GM21723 (cell line): ENCODE measurements around the gene SELENOF.

Source experiments
- ATAC-seq: cut with Tn5 transposase; IDR thresholded peaks from one replicate; pipeline ENCODE4 v1.9.1; 2021; ENCODE audit warnings: mild to moderate bottlenecking, moderate library complexity; ENCODE audit not compliant: unreplicated experiment

The SELENOF gene

DNA sequence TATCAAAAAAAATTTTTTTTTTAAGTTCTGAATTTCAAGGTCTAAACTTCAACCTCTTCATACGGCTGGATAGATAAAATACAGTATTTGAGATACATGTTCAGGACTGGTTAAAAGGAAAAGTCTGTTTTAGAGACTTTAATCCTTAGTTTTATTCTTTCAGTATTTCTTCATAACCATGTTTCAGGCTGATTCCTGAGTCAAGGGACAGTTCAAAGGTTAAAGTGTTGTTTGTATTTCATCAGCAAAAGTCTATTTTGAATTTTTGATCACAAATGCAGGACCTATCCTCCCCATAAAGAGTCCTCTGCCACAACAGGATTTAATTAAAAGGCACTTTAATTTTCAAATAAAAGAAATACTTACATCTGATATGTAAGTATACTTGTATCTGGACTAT is 53.5 kb downstream of the SELENOF start:
- no peak for ATAC-seq

- no peak for ATAC-seq
Measured at GRCh38 chr1:86860020-86860419, 53.9 kb downstream of the SELENOF start.

DNA sequence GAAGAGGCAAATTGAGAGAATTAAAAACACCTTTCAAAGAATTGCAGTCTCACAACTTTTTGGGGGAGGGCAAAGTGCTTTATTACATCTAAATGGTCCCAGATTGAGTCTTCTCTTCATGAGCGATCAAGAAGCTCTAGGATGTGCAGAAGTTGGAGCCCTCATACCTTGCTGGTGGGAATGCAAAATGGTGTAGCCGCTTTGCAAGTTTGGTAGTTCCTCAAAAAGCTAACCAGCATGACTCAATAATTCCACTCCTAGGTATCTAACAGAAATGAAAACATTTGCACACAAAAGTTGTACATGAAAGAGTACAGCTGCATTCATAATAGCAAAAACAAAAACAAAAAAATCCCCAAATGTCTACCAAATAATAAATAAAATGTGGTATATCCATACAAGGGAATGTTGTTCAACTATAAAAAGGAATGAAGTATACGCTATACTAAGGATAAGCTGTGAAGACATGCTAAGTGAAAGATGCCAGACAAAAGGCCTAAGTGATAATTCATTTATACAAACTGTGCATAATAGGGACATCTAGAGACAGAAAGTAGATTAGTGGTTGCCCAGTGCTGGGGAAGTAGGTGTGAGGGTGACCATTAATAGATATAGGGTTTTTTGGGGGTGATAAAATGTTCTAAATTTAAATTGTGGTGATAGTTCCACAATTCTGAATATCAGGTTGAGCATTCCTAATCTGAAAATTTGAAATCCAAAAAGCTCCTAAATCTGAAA is 55.2 kb downstream of the SELENOF start:
- no peak for ATAC-seq

GRCh38 chr1:86856196-86856595 is 57.7 kb downstream of the SELENOF start:
- ATAC-seq = no peak

- no peak for ATAC-seq
Measured at GRCh38 chr1:86854352-86854751, 59.6 kb downstream of the SELENOF start.

DNA sequence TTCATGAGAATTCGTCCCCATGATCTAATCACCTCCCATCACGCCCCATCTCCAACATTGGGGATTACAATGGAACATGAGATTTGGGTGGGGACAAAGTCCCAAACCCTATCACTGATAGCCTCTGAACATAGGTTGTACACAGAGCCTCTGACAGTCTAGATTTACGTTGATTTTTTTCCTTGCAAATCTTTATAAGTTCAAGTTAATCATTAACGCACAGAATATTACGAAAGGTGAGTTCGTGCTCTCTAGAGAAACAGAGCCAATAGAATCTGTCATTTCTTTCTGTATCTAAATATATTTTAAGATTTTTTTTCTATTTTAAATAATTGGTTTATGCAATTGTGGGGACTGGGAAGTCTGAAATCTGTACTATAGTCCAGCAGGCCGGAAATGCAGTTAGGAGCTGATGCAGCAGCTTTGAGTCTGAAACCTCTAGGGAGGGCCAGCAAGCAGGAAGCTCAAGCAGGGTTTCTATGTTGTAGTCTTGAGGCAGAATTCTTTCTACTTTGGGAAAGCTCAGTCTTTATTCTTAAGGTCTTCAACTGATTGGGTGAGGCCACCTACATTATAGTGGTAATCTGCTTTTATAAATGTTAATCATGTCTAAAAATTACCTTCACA is 61.0 kb downstream of the SELENOF start:
- ATAC-seq = no peak

DNA sequence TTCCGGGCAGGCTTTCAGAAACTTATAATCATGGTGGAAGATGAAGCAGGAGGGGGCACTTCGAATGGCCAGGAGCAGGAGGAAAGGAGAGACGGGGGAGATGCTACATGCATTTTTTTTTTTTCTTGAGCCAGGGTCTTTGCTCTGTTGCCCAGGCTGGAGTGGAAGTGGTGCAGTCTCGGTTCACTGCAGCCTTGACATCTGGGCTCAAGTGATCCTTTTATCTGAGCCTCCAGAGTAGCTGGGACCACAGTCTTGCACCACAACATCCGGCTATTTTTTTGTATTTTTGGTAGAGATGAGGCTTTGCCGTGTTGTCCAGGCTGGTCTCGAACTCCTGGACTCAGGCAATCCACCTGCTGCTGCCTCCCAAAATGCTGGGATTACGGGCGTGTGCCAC is 61.6 kb downstream of the SELENOF start:
- no peak for ATAC-seq

DNA sequence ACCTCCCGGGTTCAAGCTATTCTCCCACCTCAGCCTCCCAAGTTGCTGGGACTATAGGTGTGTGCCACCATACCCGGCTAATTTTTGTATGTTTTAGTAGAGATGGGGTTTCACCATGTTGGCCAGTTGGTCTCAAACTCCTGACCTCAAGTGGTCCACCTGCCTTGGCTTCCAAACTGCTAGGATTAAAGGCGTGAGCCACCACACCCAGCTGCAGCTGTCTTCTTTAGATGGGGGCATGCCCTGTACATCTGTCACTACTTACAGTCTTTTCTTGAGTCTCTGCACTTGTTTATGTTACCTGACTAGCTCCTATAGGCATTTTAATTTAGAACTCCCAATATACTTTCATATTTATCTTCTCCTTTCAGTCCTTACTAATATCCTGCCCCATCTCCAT is 64.2 kb downstream of the SELENOF start:
- no peak for ATAC-seq

- ATAC-seq = no peak
Measured at GRCh38 chr1:86848654-86849053, 65.3 kb downstream of the SELENOF start.

GRCh38 chr1:86846164-86846647 is 67.7 kb downstream of the SELENOF start:
- ATAC-seq = no peak

- no peak for ATAC-seq
Measured at GRCh38 chr1:86845514-86845913, 68.4 kb downstream of the SELENOF start.

- ATAC-seq = no peak
Measured at GRCh38 chr1:86841116-86841515, 72.8 kb downstream of the SELENOF start.

GRCh38 chr1:86833461-86834215 is 80.3 kb downstream of the SELENOF start:
- ATAC-seq = peak; percentile 89

DNA sequence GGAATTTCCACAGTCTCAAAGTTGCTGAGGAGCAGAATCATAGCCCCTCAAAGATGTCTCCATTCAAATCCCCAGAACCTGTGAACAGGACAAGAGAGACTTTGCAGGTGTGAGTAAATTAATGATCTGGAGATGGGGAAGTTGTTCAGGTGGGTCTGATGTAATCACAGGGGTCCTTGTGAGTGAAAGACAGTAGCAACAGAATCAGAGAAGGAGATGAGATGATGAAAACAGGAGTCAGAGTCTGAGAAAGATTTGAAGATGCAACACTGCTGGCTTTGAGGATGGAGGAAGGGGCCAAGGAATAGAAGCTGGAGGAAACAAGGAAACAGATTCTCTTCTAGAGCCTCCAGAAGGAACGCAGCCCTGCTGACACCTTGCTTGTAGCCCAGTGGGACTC is 81.5 kb downstream of the SELENOF start:
- ATAC-seq = no peak

DNA sequence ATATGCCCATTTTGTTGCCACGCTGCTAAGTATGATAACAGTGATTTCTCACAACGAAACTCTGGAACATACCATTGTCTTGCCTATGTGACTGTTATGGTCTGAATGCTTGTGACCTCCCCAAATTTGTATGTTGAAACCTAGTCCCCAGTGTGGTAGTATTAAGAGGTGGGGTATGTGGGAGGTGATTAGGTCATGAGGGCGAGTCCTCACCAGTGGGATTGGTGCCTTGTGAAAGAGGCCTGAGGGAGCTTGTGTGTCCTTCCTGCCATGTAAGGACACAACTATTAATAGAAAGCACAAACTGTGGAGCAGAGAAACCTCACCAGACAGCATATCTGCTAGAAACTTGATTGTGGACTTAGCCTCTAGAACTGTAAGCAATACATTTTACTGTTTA is 84.6 kb downstream of the SELENOF start:
- no peak for ATAC-seq

GRCh38 chr1:86828024-86828423 is 85.9 kb downstream of the SELENOF start:
- ATAC-seq = no peak

- no peak for ATAC-seq
Measured at GRCh38 chr1:86826856-86827255, 87.1 kb downstream of the SELENOF start.

DNA sequence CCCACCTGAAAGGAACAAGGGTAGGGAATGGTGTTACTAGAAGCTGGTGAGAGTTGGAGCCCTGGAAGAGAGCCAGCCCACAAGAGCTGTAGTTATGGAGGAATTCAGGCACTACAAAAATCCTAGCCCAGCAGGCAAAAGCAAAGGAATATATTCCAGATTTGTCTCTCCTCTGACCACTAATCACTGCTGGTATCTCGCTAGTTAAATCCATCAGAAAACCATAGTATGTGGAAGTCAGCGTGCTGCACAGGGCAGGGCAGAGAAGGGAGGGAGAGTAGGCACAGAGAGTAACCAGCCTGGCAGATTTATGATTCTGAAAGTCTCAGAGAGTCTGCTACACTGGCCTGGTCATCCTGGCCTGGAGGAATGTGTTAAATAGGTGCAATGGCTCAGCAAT is 88.6 kb downstream of the SELENOF start:
- no peak for ATAC-seq

DNA sequence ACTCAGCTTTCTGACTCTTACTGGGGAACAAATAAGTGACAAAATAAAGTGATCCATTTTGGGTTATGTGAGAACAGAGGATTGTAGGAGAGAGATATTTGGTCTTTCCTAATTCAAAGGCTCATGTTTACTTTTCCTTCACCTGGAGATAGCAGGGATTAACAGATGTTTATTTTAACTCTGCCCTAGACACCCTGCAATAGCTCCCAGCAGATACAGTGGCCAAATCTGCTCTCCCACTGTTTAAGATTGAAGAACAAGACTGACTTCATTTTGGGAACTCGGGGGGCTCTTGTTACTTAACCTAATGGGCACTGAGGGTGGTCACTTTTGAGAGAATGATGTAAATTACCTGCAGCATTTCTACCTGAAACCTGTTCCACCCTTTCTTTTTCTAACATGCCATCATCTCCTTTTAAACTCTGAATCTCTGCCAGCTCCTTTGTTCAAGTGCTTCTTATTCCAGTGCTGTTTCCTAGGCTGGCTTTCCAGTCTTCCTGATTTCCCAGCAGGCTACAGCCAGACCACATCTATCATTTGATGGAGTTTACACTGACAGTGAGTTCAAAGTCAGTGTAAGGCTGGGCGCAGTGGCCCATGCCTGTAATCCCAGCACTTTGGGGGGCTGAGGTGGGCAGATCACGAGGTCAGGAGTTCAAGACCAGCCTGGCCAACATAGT is 90.0 kb downstream of the SELENOF start:
- no peak for ATAC-seq

DNA sequence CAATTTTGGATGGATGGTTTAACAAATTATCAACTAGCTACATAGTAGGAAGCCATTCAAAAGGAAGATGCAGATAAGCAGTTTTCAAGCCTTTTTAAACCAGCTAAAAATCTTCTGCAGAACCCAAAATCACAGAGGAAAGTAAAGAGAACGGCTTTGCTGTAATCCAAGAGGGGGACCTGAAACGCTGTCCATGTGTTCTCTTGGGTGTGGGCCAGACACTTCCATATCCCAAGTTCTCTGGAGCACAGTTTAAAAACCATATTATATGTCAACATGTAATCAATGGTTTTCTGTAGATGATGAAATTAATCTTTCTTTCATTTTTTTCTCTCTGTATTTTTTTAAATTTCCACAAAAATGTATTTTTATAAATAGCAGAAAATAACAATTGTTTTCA is 90.5 kb downstream of the SELENOF start:
- no peak for ATAC-seq

GRCh38 chr1:86822459-86822858 is 91.5 kb downstream of the SELENOF start:
- no peak for ATAC-seq
